ENCODE measurements around the gene RNASE1.
"Not testable (repeated sequence)": the region's sequence is repeated elsewhere in the genome, so short reads cannot be mapped to it uniquely, and the experiment has no call there.

Gene RNASE1

DNA sequence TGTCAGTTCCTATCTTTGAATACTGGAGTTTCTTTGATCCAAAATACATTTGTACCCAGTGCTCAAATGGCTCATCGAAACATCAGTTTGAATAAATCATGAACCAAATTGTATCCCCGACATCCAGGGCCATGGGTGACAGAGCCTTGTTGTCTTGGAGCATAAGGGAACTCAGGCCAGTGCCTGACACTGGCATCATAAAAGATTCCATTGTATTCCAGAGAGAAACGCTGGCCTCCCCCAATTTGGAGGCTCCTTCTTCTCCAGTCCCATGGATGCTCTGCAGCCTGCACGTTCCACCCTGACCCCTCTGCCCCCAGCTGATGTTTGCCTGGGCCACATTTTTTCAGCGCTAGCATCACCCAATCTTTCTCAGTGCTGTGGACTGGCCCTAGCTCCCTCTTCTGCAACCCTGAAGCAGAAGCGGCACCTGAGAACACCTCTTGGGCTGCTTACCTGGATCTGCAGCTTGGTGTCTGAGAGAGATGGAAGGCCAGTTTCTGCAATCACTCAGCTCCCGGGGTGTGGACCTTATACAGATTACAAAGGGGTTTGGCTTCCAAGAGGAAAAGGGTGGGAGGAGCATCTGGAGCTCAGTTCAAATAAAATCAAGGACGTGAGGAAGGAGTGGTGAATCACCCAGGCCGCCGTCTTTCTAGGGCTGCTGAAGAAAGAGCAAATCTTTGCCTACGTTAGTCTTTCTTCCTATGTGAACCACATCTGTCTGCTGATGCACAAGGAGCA lies at the start of gene RNASE1:
Gene RNASE1, minus strand, starts transcription at position 504 of the 744 bp plus-strand sequence. CDS start 776 bp downstream, outside the sequence.
- DNase-seq, result no peak

DNA sequence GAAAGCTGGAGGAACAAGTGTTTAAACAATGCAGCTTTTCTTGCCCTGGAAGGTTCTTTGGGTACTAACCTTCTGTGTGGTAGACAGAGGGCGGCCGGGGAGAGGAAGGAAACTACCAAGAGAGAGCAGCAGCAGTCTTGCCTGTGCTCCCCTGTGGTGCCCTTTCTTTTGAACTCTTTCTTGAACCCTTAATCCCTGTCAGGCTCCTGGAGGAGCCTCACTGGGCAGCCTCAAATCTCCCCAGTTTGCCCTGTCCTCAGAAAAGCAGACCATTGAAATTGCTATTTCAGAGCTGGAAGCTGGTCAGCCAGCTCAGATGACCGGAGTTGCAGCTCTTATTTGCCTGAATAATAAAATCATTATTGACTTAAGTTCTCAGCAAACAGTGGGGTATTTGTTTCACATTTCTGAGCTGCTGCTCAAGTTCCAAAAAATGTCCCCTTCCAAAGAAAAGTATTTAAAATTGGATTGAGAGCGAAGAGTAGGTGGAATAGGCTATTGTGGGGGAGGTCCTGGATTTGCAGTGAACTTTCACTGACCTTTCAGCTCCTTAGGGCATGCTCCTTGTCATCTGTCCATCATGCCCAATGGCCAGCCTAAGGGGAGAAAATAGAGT lies 46.4 kb upstream of the RNASE1 start:
- DNase-seq, result no peak

DNA sequence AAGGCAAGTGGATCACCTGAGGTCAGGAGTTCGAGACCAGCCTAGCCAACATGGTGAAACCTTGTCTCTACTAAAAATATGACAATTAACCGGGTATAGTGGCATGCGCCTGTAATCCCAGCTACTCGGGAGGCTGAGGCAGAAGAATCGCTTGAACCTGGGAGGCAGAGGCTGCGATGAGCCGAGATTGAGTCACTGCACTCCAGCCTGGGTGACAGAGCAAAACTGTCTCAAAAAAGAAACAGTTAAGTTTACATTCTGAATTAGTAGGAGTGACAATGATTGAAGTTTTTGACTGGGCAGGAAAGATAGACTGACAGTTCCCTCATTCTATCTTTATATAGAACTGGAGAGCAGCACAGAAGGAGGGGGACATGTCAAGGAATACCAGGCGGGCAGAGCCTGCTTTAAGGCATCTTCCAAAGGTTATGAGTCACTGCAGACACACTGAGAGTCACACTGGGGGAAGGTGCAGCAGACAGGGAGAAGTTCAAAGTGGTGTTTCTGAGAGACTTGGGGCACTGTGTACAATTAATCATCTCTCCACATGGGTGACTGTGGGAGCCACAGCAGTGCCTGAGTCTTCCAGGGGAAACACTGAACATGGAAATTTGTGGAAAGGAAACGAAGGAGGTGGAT lies 45.8 kb upstream of the RNASE1 start:
- no peak for DNase-seq

DNA sequence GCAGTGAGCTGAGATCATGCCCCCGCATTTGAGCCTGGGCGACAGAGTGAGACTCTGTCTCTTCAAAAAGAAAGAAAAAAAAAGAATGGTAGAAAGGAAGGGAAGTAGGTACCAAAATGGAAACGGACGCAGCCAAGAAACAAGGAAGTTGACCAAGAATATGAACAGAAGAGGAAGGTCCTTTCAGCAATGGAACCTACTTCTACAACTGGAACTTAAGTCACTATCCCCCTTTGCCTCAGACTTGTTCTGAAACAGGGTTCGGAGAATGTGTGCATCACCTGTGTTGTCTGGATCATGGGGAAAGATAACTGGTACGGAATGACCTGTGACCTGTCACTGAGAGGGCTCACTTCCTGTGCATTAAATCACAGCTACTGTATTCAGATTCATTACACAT lies 43.9 kb upstream of the RNASE1 start:
- no peak for DNase-seq

DNA sequence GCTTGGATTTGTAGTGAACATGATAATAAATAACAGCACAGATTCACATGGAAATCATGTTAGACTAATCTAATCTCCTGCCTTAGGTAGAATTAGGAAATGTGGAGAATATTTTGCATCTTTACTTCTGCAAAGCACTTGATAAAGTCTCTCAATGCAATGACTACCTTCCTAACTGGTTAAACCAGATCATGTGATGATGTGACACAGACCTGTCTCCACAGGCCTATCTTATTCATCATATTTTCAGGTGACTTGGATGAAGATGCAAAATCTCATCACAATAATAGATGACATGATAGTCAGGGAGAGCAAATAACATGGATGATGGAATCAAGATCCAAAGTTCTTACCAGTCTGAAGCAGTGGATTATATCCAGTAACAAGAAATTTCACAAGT lies 38.5 kb upstream of the RNASE1 start:
- DNase-seq, result no peak

DNA sequence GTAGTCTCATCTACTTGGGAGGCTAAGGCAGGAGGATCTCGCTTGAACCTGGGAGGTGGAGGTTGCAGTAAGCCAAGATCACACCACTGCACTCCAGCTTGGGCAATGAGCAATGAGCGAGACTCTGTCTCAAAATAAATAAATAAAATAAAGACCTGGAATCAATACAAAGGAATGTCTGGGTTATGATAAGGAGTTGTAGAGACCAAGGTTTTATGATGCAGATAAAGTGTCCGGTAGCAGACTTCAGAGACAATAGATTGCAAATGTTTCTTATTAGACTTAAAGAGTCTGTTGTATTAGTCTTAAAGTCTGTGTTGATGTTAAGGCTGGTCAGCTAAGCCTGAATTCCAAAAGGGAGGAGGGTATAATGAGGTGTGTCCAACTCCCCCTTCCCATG lies 35.2 kb upstream of the RNASE1 start:
- DNase-seq, result no peak

DNA sequence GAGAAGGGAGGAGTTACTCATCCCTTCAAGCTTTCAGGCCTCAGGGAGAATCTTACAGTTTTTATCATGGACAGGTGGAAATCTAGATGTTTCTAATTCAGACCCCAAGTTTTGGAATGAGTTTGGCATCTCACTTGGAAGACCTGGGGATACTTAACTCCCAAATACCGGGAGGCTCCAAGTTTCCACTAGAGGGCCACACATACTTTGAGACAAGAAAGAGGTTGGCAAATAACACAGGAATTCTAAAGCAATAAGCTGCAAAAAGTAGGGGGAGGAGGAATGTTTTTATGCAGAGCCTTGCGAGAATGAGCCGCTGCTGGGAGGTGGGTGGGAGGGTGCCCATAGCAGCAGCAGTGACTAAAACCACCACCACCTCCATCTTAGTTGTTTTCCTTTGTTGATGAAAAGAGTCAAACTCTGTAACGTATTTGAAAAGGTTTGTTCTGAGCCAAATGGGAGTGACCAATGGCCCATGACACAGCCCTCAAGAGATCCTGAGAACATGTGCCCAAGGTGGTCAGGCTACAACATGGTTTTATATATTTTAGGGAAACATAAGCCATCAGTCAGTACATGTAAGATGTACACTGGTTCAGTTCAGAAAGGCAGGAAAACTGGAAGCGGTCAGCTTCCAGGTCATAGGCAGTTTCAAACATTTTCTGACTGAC lies 34.2 kb upstream of the RNASE1 start:
- no peak for DNase-seq

DNA sequence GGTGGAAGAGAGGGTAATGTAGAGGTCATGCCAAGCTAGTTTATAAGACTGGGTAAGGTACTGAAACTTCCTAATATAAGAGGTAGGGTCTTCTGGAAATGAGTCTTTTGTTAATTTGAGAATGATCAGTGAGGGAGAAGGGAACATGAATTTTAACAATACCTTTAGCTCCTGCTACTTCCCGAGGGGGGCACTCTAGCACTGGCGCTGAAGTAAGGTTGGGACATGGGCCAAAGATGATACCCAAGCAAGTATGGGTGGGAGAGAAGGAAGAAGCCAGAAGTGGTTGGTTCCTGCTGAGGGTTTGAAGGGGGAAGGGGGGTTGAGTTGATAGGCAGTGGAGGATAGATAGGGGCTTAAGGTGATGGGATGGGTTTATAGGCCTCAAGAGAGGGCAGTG lies 32.3 kb upstream of the RNASE1 start:
- DNase-seq, result no peak

DNA sequence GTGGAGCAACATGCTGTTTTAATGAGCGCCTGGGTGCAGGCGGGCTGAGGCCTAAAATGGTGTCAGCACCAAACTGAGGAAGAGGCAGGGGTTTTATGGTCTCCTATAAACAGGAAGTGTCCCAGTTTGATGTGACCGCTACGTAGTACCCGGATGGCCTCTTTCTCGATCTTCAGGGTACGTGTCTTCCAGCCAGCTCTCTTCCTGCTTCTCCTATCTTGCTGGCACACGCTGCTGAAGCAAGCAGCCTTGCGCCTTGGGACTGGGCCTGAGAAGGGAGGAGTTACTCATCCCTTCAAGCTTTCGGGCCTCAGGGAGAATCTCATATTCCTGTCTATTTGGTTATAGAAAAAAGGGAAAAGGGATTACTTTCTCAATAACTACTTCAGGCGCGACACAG lies 28.2 kb upstream of the RNASE1 start:
- no peak for DNase-seq

DNA sequence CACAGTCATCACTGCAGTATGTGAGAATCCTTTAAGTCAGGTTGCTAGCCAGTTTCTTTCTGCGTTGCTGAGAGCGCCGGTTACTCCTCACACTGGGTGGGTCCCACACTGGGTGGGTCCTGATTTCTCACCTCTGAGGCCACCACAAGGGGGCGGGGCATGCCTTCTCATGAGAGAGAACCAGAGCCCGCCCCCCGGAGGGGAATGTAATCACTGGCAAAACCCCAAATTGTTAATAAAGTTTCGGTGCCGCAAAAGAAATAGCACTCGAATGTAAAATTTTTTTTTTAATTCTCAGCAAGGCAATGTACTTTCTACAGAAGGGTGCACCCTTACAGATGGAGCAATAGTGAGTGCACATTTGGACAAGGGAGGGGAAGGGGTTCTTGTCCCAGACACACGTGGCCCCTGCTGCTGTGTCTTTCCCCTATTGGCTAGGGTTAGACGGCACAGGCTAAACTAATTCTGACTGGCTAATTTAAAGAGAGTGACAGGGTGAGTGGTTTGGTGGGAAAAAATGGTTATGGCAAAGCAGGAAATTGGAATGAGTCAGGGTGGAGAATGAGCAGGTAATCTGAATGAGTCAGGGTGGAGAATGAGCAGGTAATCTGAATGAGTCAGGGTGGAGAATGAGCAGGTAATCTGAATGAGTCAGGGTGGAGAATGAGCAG lies 25.5 kb upstream of the RNASE1 start:
- DNase-seq, result not testable (repeated sequence)

DNA sequence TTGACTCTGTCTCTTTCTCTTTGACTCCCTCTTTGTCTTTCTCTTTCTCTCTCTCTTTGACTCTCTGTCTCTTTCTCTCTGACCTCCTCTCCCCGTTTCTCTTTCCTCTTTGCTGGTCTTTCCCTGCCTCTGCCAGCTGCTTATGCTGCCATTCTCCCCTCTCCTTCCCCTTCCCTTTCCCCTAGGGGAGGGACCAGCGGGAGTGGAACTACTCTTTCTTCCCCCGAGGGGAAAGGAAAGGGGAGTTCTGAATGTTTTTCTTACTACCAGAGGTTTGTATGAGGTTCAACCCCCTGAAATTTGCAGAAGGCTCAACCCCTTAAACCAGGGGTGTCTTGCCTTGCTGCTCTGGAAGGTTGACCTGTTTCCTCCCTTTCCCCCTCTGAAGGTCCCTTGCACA lies 24.7 kb upstream of the RNASE1 start:
- no peak for DNase-seq

DNA sequence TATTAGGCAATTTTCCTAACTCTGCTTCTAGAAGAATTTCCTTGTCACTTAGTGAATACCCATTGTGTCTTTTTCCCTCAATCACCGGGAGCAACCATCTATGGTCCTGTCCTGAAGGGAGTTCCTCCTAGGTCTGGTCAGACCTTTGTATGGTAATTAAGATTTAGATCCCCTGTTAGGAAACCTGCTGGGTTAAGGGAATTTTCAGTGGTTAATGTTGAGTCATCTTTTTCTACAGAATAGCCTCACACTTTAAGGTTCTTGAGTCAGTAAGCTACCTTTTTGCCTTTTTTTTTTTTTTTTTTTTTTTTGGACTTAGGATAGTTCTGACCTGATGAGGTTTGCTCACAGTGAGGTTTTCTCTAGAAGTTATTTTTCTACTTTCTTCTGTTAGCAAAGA lies 24.0 kb upstream of the RNASE1 start:
- not testable (repeated sequence) for DNase-seq

DNA sequence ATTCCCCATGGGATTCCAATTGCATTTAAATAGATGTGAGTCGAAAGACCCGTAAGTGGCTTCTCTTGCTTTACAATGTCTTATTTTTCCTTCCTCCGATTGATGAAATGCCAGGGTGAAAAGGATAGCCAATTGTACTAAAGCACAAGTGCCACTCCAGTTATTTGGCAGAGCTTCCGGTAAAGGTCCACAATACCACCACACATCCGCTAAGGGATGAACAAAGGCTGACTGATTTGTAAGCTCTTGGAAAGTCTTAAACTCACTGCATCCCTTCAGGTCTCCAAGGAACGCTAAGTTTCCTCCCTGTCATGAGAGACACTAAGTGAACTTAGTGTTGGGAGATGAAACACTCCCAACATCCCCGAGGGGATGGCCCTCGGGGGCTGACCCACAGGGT lies 21.2 kb upstream of the RNASE1 start:
- no peak for DNase-seq

DNA sequence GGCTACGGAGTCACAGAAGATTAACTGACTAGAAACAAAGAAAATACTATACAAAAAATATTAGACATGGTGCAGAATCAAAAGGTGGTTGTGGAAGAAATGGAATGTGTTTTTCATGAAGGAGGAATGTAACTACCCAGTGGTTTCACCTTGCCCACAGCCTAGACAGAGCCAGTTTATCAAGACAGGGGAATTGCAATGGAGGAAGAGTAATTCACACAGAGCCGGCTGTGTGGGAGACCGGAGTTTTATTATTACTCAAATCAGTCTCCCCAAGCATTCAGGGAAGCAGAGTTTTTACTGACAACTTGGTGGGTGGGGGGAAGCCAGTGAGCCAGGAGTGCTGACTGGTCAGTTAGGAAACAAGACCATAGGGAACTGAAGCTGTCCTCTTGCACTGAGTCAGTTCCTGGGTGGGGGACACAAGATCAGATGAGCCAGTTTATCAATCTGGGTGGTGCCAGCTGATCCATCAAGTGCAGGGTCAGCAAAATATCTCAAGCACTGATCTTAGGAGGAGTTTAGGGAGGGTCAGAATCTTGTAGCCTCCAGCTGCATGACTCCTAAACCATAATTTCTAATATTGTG lies 19.0 kb upstream of the RNASE1 start:
- DNase-seq, result not testable (repeated sequence)

DNA sequence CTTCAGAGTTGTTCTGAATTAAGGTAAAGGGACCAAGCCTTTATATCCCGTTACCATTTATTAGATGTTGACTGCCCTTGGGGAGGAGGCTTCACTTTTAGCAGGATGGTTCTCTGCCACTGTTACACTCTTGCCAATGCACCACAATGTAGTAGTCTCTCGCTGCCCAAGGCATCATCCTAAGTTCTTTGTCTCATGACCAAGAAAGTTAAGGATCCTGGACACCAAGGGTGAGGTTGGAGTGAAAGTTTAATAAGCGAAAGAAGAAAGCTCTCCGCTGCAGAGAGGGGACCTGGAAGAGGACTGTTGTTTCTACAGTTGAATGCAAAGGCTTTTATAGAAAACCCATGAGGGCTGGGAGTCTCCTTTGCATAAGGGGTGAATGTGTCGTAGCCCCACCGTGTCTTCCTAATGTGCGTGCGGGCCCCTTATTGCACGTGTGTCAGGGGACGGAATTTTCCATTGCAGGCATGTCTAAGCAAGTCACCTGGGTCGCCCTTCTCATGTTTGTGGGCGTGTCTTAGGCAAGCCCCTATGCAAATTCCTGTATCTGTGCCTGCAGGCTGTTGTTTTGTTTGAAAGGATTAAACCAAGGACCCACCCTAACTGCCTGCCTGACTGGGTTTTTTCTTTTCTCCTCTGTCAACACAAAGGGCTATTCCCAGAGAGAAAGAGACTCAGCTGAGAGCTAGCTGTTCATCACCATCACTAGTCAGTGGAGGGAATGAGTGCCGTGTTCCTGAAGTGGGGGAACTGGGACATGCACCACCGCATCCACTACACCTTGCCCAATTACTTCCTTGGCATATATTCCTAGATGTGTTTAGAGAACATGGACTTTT lies 17.6 kb upstream of the RNASE1 start:
- no peak for DNase-seq

DNA sequence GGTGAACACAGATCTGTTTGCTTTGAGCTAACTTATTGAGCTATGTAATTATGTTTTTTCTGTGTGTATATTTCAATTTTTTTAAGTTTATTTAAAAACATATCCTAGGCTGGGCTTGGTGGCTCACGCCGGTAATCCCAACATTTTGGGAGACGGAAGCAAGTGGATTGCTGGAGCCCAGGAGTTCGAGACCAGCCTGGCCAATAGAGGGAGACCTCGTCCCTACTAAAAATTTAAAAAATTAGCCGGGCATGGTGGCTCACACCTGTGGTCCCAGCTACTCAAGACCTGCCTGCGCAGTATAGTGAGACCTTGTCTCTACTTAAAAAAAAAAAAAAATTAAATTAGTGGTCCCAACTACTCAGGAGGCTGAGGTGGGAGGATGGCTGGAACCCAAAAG lies 16.2 kb upstream of the RNASE1 start:
- no peak for DNase-seq

DNA sequence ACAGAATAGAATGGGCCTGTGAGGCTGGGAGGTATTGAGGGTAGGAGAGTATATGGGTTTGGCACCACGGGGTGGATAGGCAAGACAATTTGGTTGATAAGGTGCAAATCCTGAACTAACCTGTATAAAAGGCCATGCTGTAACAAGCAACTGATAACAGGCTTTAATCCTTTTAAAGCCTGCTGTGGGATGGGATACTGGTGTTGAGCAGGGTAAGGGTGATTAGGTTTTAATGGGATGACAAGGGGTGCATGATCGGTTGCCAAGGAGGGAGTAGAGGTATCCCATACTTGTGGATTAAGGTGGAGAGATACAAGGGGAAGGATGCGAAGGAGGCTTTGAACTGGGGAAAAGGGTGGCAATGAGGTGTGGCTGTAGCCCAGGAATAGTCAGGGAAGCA lies 13.3 kb upstream of the RNASE1 start:
- not testable (repeated sequence) for DNase-seq

DNA sequence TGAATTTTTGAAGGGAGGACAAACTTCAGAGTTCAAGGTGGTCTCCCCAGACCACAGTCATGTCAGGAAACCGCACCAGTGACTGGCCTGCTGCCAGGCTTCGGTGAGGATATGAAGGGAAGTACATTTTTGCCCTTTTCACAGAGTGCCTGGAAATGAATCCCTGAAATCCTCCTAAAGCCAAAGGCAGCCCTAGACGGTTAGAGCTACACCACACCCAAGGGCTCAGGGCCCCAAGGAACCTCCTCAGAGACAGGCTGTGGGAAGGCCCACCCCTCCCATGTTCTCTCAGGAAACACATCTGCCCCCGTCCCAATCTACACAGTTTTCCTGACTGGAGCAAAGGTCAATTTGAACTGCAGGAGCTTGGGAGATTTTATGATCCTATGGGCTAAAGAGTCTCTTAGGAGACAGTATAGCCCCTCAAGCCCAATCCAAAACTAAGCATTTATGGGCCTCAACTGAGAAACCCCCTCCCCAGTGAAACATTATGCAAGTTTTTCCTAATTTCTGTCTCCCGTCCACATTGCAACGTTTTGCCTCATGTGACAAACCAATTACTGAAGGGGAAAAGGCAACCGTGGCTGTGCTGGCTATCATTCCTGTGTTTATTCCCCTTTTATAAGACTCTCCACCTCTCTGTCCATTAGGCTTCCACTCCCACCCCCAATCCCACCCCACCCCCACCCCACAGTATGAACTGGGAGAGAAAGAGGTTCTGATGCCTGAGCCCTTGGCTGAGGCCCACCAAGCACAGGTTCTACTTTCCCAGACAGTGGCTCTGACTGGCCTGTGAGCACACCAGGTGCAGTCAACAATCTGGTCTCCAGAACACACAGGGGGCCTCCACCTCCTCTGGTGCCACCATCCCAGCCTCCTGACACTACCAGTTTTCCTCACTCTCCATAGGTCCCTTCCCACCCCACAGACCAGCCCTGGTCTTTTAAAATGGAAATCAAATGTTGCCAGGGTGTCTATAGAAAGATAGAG lies 9.6 kb upstream of the RNASE1 start:
- no peak for DNase-seq

DNA sequence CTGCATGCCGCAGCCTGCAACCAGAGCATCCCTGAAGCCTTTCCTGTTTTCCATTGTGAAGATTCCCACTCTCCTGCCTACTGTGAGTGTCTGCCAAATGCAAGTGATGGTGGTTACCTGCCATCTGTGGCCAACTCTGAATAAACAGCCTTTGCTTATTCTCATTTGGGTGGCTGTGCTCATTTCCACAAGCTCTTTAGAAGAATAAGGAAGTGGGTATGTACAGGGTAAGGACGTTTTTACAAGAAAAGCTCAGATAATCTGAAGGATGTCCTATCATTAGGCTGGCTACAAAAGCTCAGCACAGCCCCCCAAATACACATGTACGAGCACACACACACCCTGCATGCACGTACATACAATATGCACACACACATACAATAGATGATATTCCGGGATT lies 7.3 kb upstream of the RNASE1 start:
- no peak for DNase-seq

DNA sequence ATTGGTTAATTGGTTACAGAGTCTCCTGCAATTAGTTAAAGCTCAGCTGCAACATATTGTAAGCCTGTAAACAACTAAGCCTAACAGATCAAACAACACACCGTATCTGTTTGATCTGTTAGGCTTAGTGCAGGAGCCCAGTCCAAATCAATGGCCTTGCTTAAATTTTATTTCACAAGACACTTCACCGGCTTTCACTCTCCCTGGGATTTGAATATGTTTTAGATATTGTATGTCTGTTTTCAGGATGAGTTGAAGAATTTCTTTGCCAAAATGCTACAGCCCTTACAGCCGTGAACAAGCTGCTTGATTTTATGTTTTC lies 5.5 kb upstream of the RNASE1 start:
- DNase-seq, result no peak

Measured in right forelimb (tissue), 1 donor.